HG03139 (cell line): Measurements from ENCODE around the gene KRTAP22-1.

Source experiments
- ATAC-seq: cut with Tn5 transposase; IDR thresholded peaks from one replicate; pipeline ENCODE4 v1.9.1; 2021; ENCODE audit not compliant: unreplicated experiment

Gene KRTAP22-1

DNA sequence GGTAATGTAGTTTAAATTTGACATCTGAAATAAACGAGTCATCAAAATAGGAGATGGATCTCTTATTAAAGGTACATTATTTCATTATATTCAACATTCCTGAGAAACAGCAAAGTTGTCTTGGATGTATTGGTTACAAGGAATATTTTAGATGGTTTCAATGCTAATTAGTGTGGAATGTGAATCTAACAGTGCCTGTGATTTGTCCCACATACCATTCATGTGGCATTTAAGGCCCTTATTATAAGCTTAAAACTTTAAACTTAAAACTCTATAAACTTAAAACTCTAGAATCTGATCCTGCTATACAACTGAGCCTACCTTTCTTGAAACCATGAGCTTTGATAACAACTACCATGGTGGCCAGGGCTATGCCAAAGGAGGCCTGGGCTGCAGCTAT lies at the start of gene KRTAP22-1:
Gene KRTAP22-1, plus strand, starts transcription at position 301 of the 400 bp plus-strand sequence.
- no peak for ATAC-seq

DNA sequence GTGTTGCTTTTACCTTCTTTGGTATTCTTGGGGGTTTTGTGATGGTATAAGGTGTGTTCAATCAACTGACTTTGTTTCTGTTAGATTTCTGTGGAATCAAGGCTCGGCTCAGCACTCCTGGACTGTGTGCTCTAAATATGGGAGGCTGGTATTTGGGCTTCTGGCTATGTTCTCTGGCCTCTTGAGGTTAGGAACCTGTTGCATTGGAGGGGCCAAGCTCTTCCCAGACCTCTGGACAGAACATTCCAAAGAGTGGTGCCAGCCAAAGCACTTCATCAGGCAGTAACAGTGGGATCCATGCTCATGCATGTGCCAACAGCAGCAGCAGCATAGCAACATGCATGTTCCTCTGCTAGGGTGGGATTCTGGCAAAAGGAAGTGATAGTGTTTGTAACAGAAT lies 48.1 kb upstream of the KRTAP22-1 start:
- ATAC-seq = no peak

DNA sequence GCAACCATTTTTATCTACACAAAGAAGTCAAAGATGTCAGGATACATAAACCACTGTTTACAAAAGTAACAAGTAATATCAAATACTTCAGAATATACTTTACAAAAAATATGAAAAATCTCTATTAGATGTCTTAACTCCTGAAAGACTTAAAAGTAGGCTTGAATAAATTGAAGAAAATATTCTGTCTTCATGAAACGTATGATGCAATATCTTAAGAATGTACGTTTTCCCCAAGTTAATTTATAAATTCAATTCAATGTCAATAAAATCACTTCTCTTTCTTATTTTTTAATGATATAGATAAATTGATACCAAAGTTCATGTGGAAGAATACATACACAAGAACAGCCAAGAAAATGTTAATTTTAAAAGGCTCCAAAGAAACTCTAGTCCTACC lies 45.8 kb upstream of the KRTAP22-1 start:
- no peak for ATAC-seq

DNA sequence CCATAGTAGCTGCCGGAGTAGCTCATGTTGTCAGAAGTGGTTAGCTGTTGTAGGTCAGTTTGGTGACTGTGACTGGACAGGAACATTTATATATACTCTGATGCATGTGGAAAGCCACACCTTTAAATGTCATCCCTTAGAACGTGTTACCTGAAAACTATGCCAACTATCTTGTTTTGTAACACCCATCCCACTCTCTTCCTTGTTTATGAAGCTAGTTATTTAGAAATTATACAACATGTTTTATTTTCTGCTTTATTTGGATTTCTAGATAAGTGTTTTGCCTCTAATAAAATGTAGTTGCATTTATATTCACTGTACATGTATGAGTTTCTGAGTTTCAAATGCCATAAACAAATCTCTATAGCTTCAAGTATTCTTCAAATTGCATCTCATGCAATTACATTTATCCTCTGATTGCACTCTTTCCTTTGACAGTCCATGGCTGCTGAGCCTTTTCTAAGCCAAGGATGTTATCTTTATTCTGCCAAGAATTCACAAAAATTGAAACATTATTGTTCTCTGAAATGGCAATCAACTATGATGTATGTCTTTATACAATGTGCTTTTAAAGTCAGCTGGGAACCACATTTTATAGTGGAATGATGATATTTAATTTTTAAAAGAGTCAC lies 39.5 kb upstream of the KRTAP22-1 start, which contains the start of gene KRTAP19-7:
Gene KRTAP19-7, minus strand, starts transcription at position 51 of the 632 bp plus-strand sequence. Its CDS starts 25 bp downstream, at position 26.
- ATAC-seq = no peak

DNA sequence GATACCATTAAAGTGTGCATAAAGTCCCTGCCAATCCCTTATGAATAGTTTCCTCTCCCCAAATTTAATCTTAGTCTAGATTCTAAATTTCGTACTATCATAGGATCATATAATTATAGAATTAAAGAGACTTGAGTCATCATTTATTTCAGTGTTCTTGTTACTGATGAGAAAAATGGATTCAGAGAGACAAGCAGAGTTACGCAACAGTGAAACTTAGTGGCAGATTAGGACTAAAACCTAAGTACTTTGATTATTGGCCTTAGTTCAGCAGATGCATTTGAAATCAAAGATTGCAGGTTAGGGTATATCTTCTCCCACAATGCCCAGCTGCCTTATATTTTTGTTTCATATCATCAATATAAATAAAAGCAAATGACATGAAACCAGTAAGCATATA lies 38.9 kb upstream of the KRTAP22-1 start:
- ATAC-seq = no peak

DNA sequence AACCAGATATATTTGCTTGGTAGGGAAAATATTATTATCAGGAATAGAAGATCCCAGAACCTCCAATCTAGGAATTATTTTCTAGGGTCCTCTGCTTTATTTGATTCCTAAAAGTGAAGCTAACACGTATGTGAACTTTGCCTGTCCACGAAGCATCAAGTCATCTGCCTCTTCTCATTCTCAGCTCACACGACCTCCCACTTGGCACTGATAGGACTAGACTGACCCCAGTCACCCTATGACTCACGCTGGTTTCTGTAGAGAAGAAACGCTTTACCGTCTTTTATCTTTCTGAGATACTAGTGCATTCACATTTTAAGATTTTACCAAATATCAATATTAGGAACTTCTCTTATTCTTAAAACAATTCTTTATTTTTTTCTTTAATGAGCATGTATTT lies 37.8 kb upstream of the KRTAP22-1 start:
- no peak for ATAC-seq

DNA sequence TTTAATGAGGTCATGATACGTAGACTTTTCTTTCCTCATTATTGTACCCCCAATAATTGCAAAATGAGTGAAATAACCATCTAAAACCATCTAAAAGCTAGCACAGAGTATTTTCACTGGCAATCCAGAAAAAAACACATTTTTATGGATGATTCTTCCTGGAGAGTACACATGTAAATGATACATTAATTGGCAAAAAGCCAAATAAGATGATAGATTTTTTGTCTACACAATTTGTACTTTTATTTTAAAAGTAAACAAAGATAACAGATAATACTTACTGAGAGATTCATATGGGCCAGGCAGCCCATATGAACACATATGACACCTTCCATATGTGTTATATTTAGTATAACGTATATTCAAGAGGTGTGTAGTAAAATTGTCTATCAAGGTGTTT lies 37.3 kb upstream of the KRTAP22-1 start:
- no peak for ATAC-seq

DNA sequence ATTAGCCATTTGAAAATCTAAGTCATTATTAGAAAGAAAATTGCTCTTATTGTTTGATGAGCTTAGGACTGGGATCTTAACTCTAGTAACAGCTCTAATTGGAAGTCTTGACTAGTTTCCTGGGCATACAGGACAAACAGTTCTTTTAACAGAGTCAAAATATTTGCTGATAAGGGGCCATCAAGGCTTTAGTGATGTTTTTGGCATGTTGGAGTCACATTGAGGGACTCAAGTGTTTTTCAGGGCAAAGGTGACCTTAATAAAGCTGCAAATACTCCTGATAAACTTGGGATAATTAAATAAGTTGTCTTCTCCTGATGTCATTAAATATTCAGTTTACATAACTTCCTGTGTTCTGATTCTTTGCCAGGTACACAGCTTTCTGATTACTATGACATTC lies 33.3 kb upstream of the KRTAP22-1 start:
- no peak for ATAC-seq

DNA sequence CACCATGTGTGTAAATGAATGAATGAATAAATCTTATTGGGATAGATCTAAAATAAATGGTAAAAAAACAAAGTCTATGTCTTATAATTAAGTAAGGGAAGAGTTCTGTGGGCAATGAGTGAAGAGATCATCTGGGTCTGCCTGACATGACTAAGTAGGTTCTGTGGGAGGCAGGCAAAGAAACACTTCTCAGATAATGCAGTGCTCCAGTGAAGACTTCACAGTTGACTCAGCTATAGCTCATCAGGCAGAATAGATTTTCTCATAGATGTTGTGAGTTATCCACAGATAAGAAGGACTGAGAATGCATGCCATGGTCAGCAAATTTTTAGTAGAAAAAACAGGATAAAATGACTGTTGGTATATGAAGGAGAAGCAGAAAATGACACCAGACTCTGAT lies 23.1 kb upstream of the KRTAP22-1 start:
- ATAC-seq = no peak

DNA sequence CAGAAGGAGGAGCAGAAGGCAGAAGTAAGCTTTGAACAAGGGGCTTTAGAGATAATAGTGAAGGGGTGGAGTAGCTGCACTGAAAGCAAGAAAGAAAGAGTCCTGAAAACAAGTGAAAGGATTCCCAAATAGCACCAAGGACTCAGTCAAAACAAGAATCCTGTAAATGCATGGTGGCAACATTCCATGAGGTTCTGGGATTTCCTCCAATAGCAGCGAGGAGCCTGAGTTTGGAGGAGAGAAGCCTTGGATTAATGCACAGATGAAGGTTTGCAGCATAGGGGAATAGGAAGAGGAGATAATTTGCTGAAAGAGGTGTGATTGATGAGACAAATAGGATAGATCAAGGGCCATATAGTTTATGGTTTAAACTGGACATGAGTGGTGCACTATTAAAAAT lies 21.5 kb upstream of the KRTAP22-1 start:
- ATAC-seq = no peak

DNA sequence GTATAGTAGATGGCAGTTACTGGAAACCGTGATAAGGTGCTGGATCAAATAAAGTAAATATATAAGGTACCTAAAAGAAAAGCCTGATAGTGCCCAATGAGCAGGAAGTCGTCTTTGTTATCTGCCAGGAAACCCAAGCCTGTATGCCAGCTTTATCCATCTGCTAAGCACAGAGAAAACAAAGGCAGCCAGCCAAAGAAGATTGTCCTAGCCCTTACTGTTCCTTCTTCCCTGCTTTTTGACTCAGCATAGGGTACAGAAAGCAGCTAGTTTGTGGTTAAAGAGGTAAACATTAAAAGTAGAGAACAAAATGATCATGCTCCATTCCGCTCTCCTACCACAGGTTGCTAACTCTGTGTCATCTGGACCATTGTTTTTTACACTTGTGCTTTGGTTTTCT lies 20.8 kb upstream of the KRTAP22-1 start:
- ATAC-seq = no peak

DNA sequence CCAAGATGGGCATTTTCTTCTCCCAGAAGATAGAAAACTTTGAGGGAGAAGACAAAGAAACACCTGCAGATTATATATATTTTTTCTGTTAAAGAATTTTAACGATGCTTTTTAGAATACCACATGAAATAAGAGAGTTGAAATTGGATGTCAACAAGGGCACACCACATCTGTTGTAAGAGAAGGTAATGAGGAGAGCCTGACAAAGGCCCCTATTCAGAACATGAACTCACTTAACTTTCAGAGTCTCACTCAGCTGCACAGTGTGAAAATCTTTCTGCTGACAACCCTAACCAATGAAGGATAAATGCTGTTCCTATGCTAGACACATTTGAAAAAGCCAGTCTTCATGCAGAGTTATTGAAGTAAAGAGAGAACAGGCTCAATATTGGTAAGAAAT lies 18.0 kb upstream of the KRTAP22-1 start:
- no peak for ATAC-seq

DNA sequence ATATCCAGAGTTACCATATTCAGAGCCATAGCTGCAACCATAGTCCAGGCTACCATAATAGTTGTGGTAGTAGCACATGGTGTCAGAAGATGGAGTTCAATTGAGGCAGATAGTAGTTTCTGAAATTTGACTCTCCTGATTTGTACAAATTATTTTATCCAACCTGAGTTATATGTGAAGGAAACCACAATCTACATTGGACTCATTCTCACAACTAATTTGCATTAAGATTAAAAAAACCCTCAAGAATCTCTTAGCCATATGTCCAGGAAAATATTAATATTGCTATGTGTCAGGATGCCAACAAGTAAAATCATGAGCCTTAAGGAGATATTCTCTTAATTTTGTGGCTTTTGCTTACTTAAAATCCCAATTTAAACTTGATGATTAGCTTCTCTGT lies 10.6 kb upstream of the KRTAP22-1 start, which contains the start of gene KRTAP22-2:
Gene KRTAP22-2, minus strand, starts transcription at position 101 of the 400 bp plus-strand sequence.
- ATAC-seq = no peak

DNA sequence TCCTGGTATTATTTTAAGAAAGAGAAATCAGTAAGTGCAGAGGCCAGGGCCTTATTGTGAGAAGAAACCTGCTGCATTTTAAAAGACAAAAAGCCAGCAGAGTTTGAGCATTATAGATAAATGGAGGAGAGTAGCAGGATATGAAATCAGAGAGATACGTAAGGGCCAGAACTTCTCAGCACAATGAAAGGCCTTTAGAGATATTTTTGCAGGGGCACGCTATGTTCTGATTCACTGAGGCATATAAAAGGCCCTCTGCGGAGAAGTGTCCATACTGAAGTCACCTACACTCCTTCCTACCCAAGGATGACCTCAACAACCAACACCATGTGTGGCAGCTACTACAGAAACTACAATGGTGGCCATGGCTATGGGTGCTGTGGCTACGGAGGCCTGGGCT lies 8.7 kb upstream of the KRTAP22-1 start, which contains the start of gene KRTAP6-3:
Gene KRTAP6-3, plus strand, starts transcription at position 301 of the 400 bp plus-strand sequence. Its CDS starts 6 bp downstream, at position 307.
- ATAC-seq = no peak

DNA sequence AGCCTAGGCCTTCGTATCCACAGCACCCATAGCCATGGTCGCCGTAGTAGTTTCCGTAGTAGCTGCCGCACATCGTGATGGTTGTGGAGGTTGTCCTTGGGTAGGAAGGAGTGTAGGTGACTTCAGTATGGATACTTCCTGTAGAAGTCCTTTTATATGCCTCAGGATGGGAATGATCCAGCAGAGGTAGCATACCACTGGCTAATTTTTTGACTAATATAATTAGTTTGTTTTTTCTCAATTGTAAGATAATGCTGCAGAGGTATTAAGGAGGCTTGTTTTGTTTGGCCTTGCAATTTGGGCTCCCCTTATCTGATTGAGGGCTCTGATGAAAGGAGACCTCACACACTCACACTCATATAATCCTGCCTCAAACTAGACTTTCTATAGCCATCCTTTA lies 2.1 kb upstream of the KRTAP22-1 start, which contains the start of gene KRTAP6-2:
Gene KRTAP6-2, minus strand, starts transcription at position 101 of the 400 bp plus-strand sequence. Its CDS starts 28 bp downstream, at position 73.
- ATAC-seq = no peak

DNA sequence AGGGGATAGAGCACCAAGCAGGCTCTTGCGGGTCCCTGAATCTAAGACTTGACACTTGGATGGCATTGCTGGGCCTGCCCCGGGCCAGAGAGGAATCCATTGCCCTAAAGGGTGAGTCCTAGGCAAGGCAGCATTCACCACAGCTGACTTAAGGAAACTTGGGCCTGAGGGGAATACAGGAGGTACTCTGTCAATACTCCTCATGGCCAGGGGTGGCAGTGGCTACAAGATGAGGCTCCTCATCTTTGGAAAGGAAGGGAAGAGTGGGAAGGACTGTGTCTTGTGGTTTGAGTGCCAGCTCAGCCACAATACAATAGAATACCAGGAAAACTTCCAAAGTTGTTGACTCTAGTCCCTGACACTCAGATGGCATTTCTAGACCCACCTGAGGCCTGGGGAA lies 5.1 kb downstream of the KRTAP22-1 start:
- ATAC-seq = no peak

DNA sequence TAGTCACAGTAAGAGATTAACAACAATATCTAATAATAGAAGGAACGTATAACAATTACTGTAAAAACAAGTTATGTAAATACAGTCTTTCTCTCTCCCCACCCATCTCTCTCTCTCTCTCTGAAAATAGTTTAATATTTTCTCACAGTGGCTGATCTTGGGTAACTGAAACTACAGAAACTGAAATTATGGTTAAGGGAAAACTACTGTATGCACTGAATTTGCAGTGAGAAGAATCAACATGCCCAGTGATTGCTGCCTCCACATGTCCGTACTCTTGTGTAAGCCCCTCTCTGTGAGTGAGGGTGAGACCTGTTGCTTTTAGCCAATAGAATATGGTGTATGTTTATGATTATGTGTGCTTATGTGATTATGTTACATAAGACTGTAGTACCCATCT lies 11.2 kb downstream of the KRTAP22-1 start:
- no peak for ATAC-seq

DNA sequence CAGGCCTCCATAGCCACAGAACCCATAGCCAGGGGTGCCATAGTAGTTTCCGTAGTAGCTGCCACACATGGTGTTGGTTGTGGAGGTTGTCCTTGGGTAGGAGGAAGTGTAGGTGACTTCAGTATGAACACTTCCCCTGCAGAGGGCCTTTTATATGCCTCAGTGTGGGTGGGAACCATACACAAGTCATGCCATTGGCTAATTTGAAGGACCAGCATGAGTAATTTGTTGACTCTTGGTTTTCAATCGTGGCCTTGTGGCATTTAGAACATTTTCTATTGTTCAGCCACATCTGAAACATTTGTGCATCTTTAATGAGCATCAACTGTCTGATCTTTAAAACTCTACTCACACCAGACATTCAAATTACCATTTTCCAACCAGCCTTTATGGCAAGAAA lies 12.9 kb downstream of the KRTAP22-1 start, which contains the start of gene KRTAP6-1:
Gene KRTAP6-1, minus strand, starts transcription at position 95 of the 400 bp plus-strand sequence. Its CDS starts 26 bp downstream, at position 69.
- no peak for ATAC-seq

DNA sequence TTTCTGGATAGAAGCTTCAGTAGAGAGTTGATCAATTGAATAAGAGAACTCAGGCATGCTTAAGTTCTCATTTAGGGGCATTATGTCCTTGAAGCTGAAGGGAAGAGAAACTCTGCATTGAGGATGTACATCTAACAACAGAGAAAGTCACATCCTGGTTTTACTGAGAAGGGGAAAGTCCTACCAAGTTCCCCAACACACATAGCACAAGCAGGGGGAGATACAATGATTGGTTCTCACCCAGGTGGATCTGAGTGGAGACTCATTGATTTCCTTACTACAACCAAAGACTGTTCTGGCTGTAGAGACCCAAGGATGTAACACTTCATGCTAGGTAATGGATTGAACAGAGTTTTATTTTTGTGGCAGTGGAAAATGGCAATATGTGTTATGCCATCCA lies 14.3 kb downstream of the KRTAP22-1 start:
- no peak for ATAC-seq

DNA sequence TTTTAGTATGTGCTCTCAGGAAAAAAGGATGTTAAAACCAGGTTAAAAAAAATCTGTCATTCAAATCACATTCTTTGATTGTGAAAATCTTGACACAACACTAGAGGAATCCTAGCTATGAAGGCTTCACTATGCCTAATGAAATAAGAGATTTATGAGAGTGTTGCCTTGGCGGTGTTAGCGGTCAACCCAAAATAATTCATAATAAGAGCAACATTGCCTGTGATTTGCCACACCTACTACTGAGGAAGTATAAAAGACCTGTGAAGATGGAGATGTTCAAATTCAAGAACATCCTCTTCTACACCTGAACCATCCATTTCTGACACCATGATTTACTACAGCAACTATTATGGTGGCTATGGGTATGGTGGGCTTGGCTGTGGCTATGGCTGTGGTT lies 15.2 kb downstream of the KRTAP22-1 start, which contains the start of gene KRTAP20-1:
Gene KRTAP20-1, plus strand, starts transcription at position 301 of the 400 bp plus-strand sequence. Its CDS starts 30 bp downstream, at position 331.
- no peak for ATAC-seq

DNA sequence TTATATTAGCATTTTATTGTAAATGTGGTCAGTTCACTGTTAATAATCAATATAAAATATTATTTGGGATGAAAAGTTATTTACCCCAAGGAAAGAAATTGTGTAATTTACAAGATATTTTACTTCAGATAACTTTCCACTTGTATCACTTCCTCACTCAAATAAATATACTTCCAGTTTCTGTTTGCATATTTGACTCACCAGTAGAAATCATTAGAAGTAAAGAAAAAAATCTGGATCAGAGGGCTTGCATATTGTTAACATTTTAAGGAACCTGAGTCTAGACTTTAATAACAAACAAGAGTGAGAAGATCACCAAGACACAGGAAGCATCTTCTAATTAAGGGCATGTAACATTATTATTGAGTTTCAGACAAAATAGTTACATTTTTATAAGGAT lies 19.2 kb downstream of the KRTAP22-1 start:
- ATAC-seq = no peak

DNA sequence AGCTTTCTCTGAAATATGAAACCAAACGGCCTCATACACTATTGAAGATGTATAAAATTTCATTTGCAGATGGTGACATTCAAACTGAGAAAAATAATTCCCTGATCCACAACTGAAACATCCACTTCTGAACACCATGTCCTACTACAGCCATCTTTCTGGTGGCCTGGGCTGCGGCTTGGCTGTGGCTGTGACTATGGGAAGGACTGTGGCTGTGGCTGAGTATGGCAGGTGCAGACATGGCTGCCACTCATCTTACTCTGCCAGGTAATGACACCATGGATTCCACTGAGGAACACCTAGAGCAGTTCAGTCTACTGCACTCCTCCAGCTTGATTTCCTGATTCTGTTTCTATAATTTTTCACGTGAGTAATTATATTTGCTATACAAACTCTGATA lies 19.6 kb downstream of the KRTAP22-1 start, which contains the start of gene KRTAP20-4:
Gene KRTAP20-4, plus strand, starts transcription at position 106 of the 400 bp plus-strand sequence.
- no peak for ATAC-seq
